Measurements from ENCODE around the gene GRHPR.
"Not testable (repeated sequence)": the region's sequence is repeated elsewhere in the genome, so short reads cannot be mapped to it uniquely, and the experiment has no call there.

GRHPR gene

GRCh38 chr9:37445832-37446231 is 23.3 kb downstream of the GRHPR start:
- DNase-seq (ENCODE audit: low read depth, low spot score) = no peak

- no peak for DNase-seq (ENCODE audit: low read depth, low spot score)
Observed at GRCh38 chr9:37446401-37446800, 23.9 kb downstream of the GRHPR start.

- no peak for DNase-seq (ENCODE audit: low read depth, low spot score)
Observed at GRCh38 chr9:37447111-37447510, 24.6 kb downstream of the GRHPR start.

GRCh38 chr9:37449862-37450632 is 27.6 kb downstream of the GRHPR start:
- DNase-seq (ENCODE audit: low read depth, low spot score) = peak; percentile 69

- no peak for DNase-seq (ENCODE audit: low read depth, low spot score)
Observed at GRCh38 chr9:37451628-37452027, 29.1 kb downstream of the GRHPR start.

- no peak for DNase-seq (ENCODE audit: low read depth, low spot score)
Observed at GRCh38 chr9:37452611-37453010, 30.1 kb downstream of the GRHPR start.

- no peak for DNase-seq (ENCODE audit: low read depth, low spot score)
Observed at GRCh38 chr9:37453827-37454226, 31.3 kb downstream of the GRHPR start.

- no peak for DNase-seq (ENCODE audit: low read depth, low spot score)
Observed at GRCh38 chr9:37454238-37454637, 31.7 kb downstream of the GRHPR start.

GRCh38 chr9:37455884-37456647 is 33.6 kb downstream of the GRHPR start:
- no peak for DNase-seq (ENCODE audit: low read depth, low spot score)

GRCh38 chr9:37456817-37457216 is 34.3 kb downstream of the GRHPR start:
- DNase-seq (ENCODE audit: low read depth, low spot score) = no peak

GRCh38 chr9:37464006-37464405 is 41.5 kb downstream of the GRHPR start:
- DNase-seq (ENCODE audit: low read depth, low spot score) = peak; percentile 21

GRCh38 chr9:37464426-37465248 is 42.1 kb downstream of the GRHPR start:
- peak; percentile 91 for DNase-seq (ENCODE audit: low read depth, low spot score)

GRCh38 chr9:37465249-37466036 is 42.9 kb downstream of the GRHPR start, which contains the start of gene ZBTB5:
Gene ZBTB5, minus strand, starts transcription at chr9:37465450. Its CDS starts 22,899 bp downstream, at chr9:37442551.
- DNase-seq (ENCODE audit: low read depth, low spot score) = peak; percentile 100

GRCh38 chr9:37466037-37466709 is 43.7 kb downstream of the GRHPR start:
- peak; percentile 94 for DNase-seq (ENCODE audit: low read depth, low spot score)

- not testable (repeated sequence) for DNase-seq (ENCODE audit: low read depth, low spot score)
Observed at GRCh38 chr9:37467530-37467929, 45.0 kb downstream of the GRHPR start.

GRCh38 chr9:37468620-37469019 is 46.1 kb downstream of the GRHPR start:
- no peak for DNase-seq (ENCODE audit: low read depth, low spot score)

GRCh38 chr9:37471942-37472684 is 49.6 kb downstream of the GRHPR start:
- DNase-seq (ENCODE audit: low read depth, low spot score) = peak; percentile 94

- DNase-seq (ENCODE audit: low read depth, low spot score) = not testable (repeated sequence)
Observed at GRCh38 chr9:37473982-37474381, 51.5 kb downstream of the GRHPR start.

GRCh38 chr9:37474438-37474837 is 51.9 kb downstream of the GRHPR start:
- no peak for DNase-seq (ENCODE audit: low read depth, low spot score)

GRCh38 chr9:37476930-37477329 is 54.4 kb downstream of the GRHPR start:
- DNase-seq (ENCODE audit: low read depth, low spot score) = no peak
